GM21360 (cell line): ENCODE results near the gene CABLES1.

ENCODE experiments used
- ATAC-seq: cut with Tn5 transposase; IDR thresholded peaks from one replicate; pipeline ENCODE4 v1.9.1; 2021; ENCODE audit warnings: mild to moderate bottlenecking, moderate library complexity; ENCODE audit not compliant: unreplicated experiment

CABLES1 gene

GRCh38 chr18:23211146-23211545, 75.9 kb downstream of the CABLES1 start:
- no peak for ATAC-seq

- ATAC-seq: no peak
Observed at GRCh38 chr18:23212161-23212560, 76.9 kb downstream of the CABLES1 start.

GRCh38 chr18:23213200-23213599, 77.9 kb downstream of the CABLES1 start:
- no peak for ATAC-seq

GRCh38 chr18:23217781-23218180, 82.5 kb downstream of the CABLES1 start:
- ATAC-seq: no peak

- no peak for ATAC-seq
Observed at GRCh38 chr18:23220355-23220754, 85.1 kb downstream of the CABLES1 start.

- no peak for ATAC-seq
Observed at GRCh38 chr18:23223641-23224040, 88.4 kb downstream of the CABLES1 start.

GRCh38 chr18:23225503-23225902, 90.2 kb downstream of the CABLES1 start:
- no peak for ATAC-seq

- ATAC-seq: no peak
Observed at GRCh38 chr18:23226391-23226790, 91.1 kb downstream of the CABLES1 start.

- ATAC-seq: no peak
Observed at GRCh38 chr18:23226930-23227725, 91.8 kb downstream of the CABLES1 start.

GRCh38 chr18:23227726-23228070, 92.4 kb downstream of the CABLES1 start:
- no peak for ATAC-seq

GRCh38 chr18:23228102-23229061, 93.1 kb downstream of the CABLES1 start:
- peak; percentile 31 for ATAC-seq

GRCh38 chr18:23229472-23229871, 94.2 kb downstream of the CABLES1 start:
- no peak for ATAC-seq

- no peak for ATAC-seq
Observed at GRCh38 chr18:23230686-23231085, 95.4 kb downstream of the CABLES1 start.

- peak; percentile 70 for ATAC-seq
Observed at GRCh38 chr18:23231340-23232021, 96.2 kb downstream of the CABLES1 start.

GRCh38 chr18:23232331-23232730, 97.0 kb downstream of the CABLES1 start:
- ATAC-seq: no peak

- no peak for ATAC-seq
Observed at GRCh38 chr18:23234619-23235018, 99.3 kb downstream of the CABLES1 start.

GRCh38 chr18:23235336-23235735, 100.1 kb downstream of the CABLES1 start:
- ATAC-seq: no peak

- ATAC-seq: no peak
Observed at GRCh38 chr18:23235860-23236259, 100.6 kb downstream of the CABLES1 start.

- no peak for ATAC-seq
Observed at GRCh38 chr18:23236876-23237468, 101.7 kb downstream of the CABLES1 start.

- ATAC-seq: peak; percentile 60
Observed at GRCh38 chr18:23237524-23238151, 102.4 kb downstream of the CABLES1 start.
